Measurements from ENCODE around the gene CDC42BPB. TPM values are rescaled to one million over a fixed set of nuclear protein-coding genes. Genes with fewer than 3 reads are reported as not detected.

The CDC42BPB gene
- polyA plus RNA-seq, 1 donor (not counting 4 experiments of a cell fraction or from before 2014, with no cell fraction given), result 41.3 TPM

GRCh38 chr14:102949801-102950451 is 107.4 kb downstream of the CDC42BPB start:
- no peaks in the 10 kb centered on the region for H3K4me1 ChIP-seq (ENCODE audit: control insufficient read depth, extremely low read depth, insufficient read depth, low read length)
- no peak overlapping the region for H3K27ac ChIP-seq (ENCODE audit: control insufficient read depth, insufficient read depth, low read length)
- peaks cover 3% of the 10 kb centered on the region for H4K20me1 ChIP-seq (ENCODE audit: control insufficient read depth, extremely low read depth, insufficient read depth, low read length)
- H3K9me3 ChIP-seq (ENCODE audit: control insufficient read depth, low read depth, low read length), result no peaks in the 10 kb centered on the region
- no peak overlapping the region for H3K4me3 ChIP-seq (ENCODE audit: control insufficient read depth in 2 of 3, extremely low read depth in 1 of 3, insufficient read depth in 2 of 3, low read depth in 1 of 3, low read length in 3 of 3)
- no peaks in the 10 kb centered on the region for H3K9me1 ChIP-seq (ENCODE audit: control insufficient read depth, extremely low read depth, insufficient read depth, low read length)
- no peak overlapping the region for H3K9ac ChIP-seq (ENCODE audit: control insufficient read depth, extremely low read depth, insufficient read depth, low read length)
- no peak for FAIRE-seq
- no peak for DNase-seq (ENCODE audit: low read depth, low spot score)
- TF ChIP-seq EZH2 (IDR thresholded peaks at IDR 0.05; ENCODE audit: low read length) (no peak), CTCF (optimal IDR thresholded peaks at IDR 0.05 in 1 of 3, IDR thresholded peaks at IDR 0.05 in 1 of 3, conservative IDR thresholded peaks at IDR 0.05 in 1 of 3; ENCODE audit: extremely low read depth in 1 of 3, insufficient read depth in 2 of 3, low read length in 3 of 3) (no peak)
- H3K36me3 ChIP-seq (ENCODE audit: control insufficient read depth in 2 of 2, extremely low read depth in 1 of 2, insufficient read depth in 2 of 2, low read length in 2 of 2), result peaks cover 43 to 50% of the 10 kb centered on the region in 2 experiments
- H3K79me2 ChIP-seq (ENCODE audit: control insufficient read depth, insufficient read depth, low read length), result no peaks in the 10 kb centered on the region
- H2AFZ ChIP-seq (ENCODE audit: control insufficient read depth, low read length), result no peak overlapping the region
- H3K27me3 ChIP-seq (ENCODE audit: control insufficient read depth, extremely low read depth, insufficient read depth, low read length), result no peaks in the 10 kb centered on the region
- dilution Hi-C loops (cut with MboI; ENCODE audit: extremely low pct_ligation_motif_present, low sequenced_read_pairs), result no loop called here
- H3K4me2 ChIP-seq (ENCODE audit: control insufficient read depth, extremely low read depth, insufficient read depth, low read depth, low read length), result no peak overlapping the region

DNA sequence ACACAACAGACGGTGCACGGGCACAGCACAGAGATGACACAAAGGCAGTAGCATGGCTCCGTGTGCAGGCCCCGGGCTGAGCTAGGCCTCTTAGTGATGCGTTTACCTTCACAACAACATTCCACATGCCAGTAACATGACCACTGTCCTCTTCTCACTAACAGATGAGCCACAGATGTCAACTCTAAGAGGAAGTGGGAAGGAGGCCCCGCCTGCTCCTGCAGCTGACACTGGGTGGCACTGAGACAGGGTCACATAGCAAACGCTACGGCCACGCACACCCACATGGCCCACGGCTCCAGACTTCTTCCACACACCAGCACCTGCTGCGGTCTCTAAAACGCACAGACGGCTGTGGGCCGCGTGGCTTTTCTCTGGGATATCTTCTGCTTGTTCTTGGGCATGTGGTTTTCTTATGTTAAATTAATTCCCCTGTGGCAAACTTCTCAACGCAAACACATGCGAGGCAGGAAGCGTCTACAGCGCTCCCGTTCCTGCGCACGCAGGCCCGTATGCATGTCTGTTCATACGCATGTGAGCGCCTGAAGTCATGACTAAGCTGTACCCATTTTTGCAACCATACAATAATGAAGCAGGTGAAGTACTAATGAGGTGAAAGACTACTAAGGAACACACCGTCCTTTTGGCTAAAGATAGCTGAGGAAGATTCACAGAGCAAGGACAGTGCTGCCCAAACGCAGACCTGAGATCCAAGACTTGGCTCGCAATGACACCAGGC is 108.1 kb downstream of the CDC42BPB start:
- DNase-seq (ENCODE audit: low read depth, low spot score) (no peak), FAIRE-seq (no peak)
- H3K4me2 ChIP-seq (ENCODE audit: control insufficient read depth, extremely low read depth, insufficient read depth, low read depth, low read length), result no peak overlapping the region
- H3K9me1 ChIP-seq (ENCODE audit: control insufficient read depth, extremely low read depth, insufficient read depth, low read length), result no peaks in the 10 kb centered on the region
- H4K20me1 ChIP-seq (ENCODE audit: control insufficient read depth, extremely low read depth, insufficient read depth, low read length), result peaks cover 3% of the 10 kb centered on the region
- no peak overlapping the region for H3K9ac ChIP-seq (ENCODE audit: control insufficient read depth, extremely low read depth, insufficient read depth, low read length)
- no peaks in the 10 kb centered on the region for H3K4me1 ChIP-seq (ENCODE audit: control insufficient read depth, extremely low read depth, insufficient read depth, low read length)
- H3K4me3 ChIP-seq (ENCODE audit: control insufficient read depth in 2 of 3, extremely low read depth in 1 of 3, insufficient read depth in 2 of 3, low read depth in 1 of 3, low read length in 3 of 3), result no peak overlapping the region
- no peaks in the 10 kb centered on the region for H3K79me2 ChIP-seq (ENCODE audit: control insufficient read depth, insufficient read depth, low read length)
- no peaks in the 10 kb centered on the region for H3K27me3 ChIP-seq (ENCODE audit: control insufficient read depth, extremely low read depth, insufficient read depth, low read length)
- H3K27ac ChIP-seq (ENCODE audit: control insufficient read depth, insufficient read depth, low read length), result no peak overlapping the region
- TF ChIP-seq CTCF (optimal IDR thresholded peaks at IDR 0.05 in 1 of 3, IDR thresholded peaks at IDR 0.05 in 1 of 3, conservative IDR thresholded peaks at IDR 0.05 in 1 of 3; ENCODE audit: extremely low read depth in 1 of 3, insufficient read depth in 2 of 3, low read length in 3 of 3) (no peak), EZH2 (IDR thresholded peaks at IDR 0.05; ENCODE audit: low read length) (no peak)
- dilution Hi-C loops (cut with MboI; ENCODE audit: extremely low pct_ligation_motif_present, low sequenced_read_pairs), result no loop called here
- peaks cover 42 to 50% of the 10 kb centered on the region in 2 experiments for H3K36me3 ChIP-seq (ENCODE audit: control insufficient read depth in 2 of 2, extremely low read depth in 1 of 2, insufficient read depth in 2 of 2, low read length in 2 of 2)
- no peak overlapping the region for H2AFZ ChIP-seq (ENCODE audit: control insufficient read depth, low read length)
- H3K9me3 ChIP-seq (ENCODE audit: control insufficient read depth, low read depth, low read length), result no peaks in the 10 kb centered on the region
